Liver (tissue), 9 donors: ENCODE measurements around the gene CLIP1. TPM values are rescaled to one million over a fixed set of nuclear protein-coding genes. Genes with fewer than 3 reads are reported as not detected.

Source experiments
- DNase-seq: peaks from one replicate; pipeline ENCODE4 v3.0.0-alpha.2; 2017; ENCODE audit warnings: low spot score
- H3K27ac ChIP-seq, 2 donors: one replicate each; pipeline ENCODE4 v1.7.0; 2013; ENCODE audit warnings: inconsistent platforms in 2 of 2, low read length in 2 of 2, control low read depth in 1 of 2, low read depth in 1 of 2, mild to moderate bottlenecking in 1 of 2
- H3K27me3 ChIP-seq, 4 donors: one replicate each; pipeline versions ENCODE4 v1.6.1 to v1.7.0; 2013; ENCODE audit warnings: low read length in 3 of 4, inconsistent platforms in 1 of 4, mild to moderate bottlenecking in 1 of 4, moderate library complexity in 1 of 4; ENCODE audit not compliant: control insufficient read depth in 4 of 4, insufficient read depth in 4 of 4
- H3K36me3 ChIP-seq, 4 donors: one replicate each; pipeline versions ENCODE4 v1.6.1 to v1.7.0; 2013; ENCODE audit warnings: low read length in 3 of 4, mild to moderate bottlenecking in 3 of 4, low read depth in 1 of 4, moderate library complexity in 1 of 4; ENCODE audit not compliant: control insufficient read depth in 4 of 4, insufficient read depth in 3 of 4
- H3K4me1 ChIP-seq, 4 donors: one replicate each; pipeline versions ENCODE4 v1.6.1 to v1.7.0; 2013; ENCODE audit warnings: low read length in 3 of 4, mild to moderate bottlenecking in 3 of 4, moderate library complexity in 1 of 4; ENCODE audit not compliant: control insufficient read depth in 4 of 4, insufficient read depth in 4 of 4
- H3K4me3 ChIP-seq, 3 donors: one replicate each; pipeline versions ENCODE4 v1.6.1 to v1.7.0; 2013; ENCODE audit warnings: low read length in 3 of 3, control low read depth in 1 of 3, low read depth in 1 of 3, mild to moderate bottlenecking in 1 of 3
- H3K9ac ChIP-seq, 2 donors: one replicate each; pipeline ENCODE4 v1.7.0; 2013; ENCODE audit warnings: low read length in 2 of 2, mild to moderate bottlenecking in 2 of 2, moderate library complexity in 2 of 2, control low read depth in 1 of 2, low read depth in 1 of 2
- H3K9me3 ChIP-seq, 4 donors: one replicate each; pipeline versions ENCODE4 v1.6.1 to v1.7.0; 2013; ENCODE audit warnings: low read length in 3 of 4; ENCODE audit not compliant: control insufficient read depth in 4 of 4
- EGR1 ChIP-seq, 2 donors: IDR thresholded peaks; 2 replicates each; pipeline ENCODE4 v1.6.1; 2016 to 2018; ENCODE audit warnings: antibody characterized with exemption in 2 of 2, low read depth in 2 of 2
- FOXA2 ChIP-seq: IDR thresholded peaks from 2 replicates; pipeline ENCODE4 v1.6.1; 2016; ENCODE audit warnings: antibody characterized with exemption
- GABPA ChIP-seq, 2 donors: IDR thresholded peaks in 1 of 2; conservative IDR thresholded peaks in 1 of 2; 2 replicates each; pipeline ENCODE4 v1.6.1; 2016; ENCODE audit warnings: antibody characterized with exemption in 2 of 2, mild to moderate bottlenecking in 1 of 2, moderate library complexity in 1 of 2
- HNF4G ChIP-seq: IDR thresholded peaks from 2 replicates; pipeline ENCODE4 v1.6.1; 2016; ENCODE audit warnings: antibody characterized with exemption
- JUND ChIP-seq, 2 donors: IDR thresholded peaks; 2 replicates each; pipeline ENCODE4 v1.6.1; 2016; ENCODE audit warnings: antibody characterized with exemption in 2 of 2
- NR2F2 ChIP-seq: IDR thresholded peaks from 2 replicates; pipeline ENCODE4 v1.6.1; 2016; ENCODE audit warnings: antibody characterized with exemption
- RAD21 ChIP-seq, 2 donors: IDR thresholded peaks; 2 replicates each; pipeline ENCODE4 v1.6.1; 2016; ENCODE audit warnings: antibody characterized with exemption in 2 of 2, mild to moderate bottlenecking in 2 of 2
- RXRA ChIP-seq, 2 donors: IDR thresholded peaks; 2 replicates each; pipeline ENCODE4 v1.6.1; 2017 to 2018; ENCODE audit warnings: antibody characterized with exemption in 2 of 2, mild to moderate bottlenecking in 1 of 2
- SP1 ChIP-seq: IDR thresholded peaks from 2 replicates; pipeline ENCODE4 v1.6.1; 2018; ENCODE audit warnings: antibody characterized with exemption, mild to moderate bottlenecking
- TAF1 ChIP-seq: conservative IDR thresholded peaks from 2 replicates; pipeline ENCODE4 v1.6.1; 2016; ENCODE audit warnings: antibody characterized with exemption, mild to moderate bottlenecking
- YY1 ChIP-seq: IDR thresholded peaks from 2 replicates; pipeline ENCODE4 v1.6.1; 2016; ENCODE audit warnings: antibody characterized with exemption, mild to moderate bottlenecking
- WGBS: extraction: QIAGEN DNeasy Blood & Tissue Kit; methylation state at CpG from one replicate; pipeline ENCODE4 v1.1.7; 2013; 5-methylcytosine and 5-hydroxymethylcytosine counted together
- polyA plus RNA-seq, 2 donors: library from polyadenylated mRNA; stranded (reverse) in 1 of 2; unstranded in 1 of 2; fragments of 200-250 nt in 1 of 2; fragments of >200 nt in 1 of 2; fragmentation: Nextera tagmentation in 1 of 2; extraction: Ambion mirVana in 1 of 2; gene quantifications; one replicate each; pipeline versions ENCODE4 v1.2.1 to v1.2.3, GENCODE V29; 2013 to 2015
- total RNA-seq, 2 donors: library from RNA; depleted of rRNA; stranded (reverse); fragments of >200 nt; gene quantifications; one replicate each; pipeline ENCODE4 v1.2.3, GENCODE V29; 2014
- TF ChIP-seq, protein P1 (sequence below): fragments of 150-350 bp; IDR thresholded peaks from 2 replicates; pipeline ENCODE4 v1.5.1; 2017; ENCODE audit warnings: improper control_type of control experiment, low read depth, low read length; ENCODE audit not compliant: missing input control
- TF ChIP-seq, protein P2 (sequence below): IDR thresholded peaks from 2 replicates; pipeline ENCODE4 v1.6.1; 2016; ENCODE audit warnings: antibody characterized with exemption
- TF ChIP-seq, protein P3 (sequence below): IDR thresholded peaks from 2 replicates; pipeline ENCODE4 v1.6.1; 2016; ENCODE audit warnings: antibody characterized with exemption
- donor health status: healthy.
- donor health status: healthy.
- donor health status: healthy.
- donor health status: healthy.
- donor health status: healthy.

Gene CLIP1
- total and polyA plus RNA-seq, 4 donors: 13.0 to 41.9 (median 26.0) TPM

DNA sequence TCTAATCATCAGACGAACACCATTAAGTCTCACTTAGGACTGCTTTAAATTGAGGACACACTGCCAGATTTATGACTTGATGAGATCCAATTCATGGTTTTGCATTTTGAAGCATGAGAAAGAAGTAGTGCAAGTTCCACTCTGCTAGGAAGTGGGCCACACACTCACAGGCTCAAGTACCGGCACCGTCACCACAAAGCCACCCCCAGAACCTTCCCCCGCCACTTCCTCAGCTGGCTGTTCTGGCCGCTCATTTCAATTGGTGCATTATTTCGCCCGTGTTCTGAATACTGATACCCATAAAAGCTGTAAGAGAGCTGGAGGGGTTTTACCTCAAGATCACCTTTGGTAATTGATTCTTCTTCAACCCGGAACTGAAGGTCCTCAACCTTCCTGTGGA, 70.1 kb downstream of the CLIP1 start:
- H3K4me3 ChIP-seq: no peak overlapping the region
- H3K27ac ChIP-seq: no peak overlapping the region
- no peaks in the 10 kb centered on the region for H3K27me3 ChIP-seq
- H3K9me3 ChIP-seq: no peaks in the 10 kb centered on the region
- TF ChIP-seq FOXA2 (no peak), YY1 (no peak), EGR1 (IDR thresholded peaks at IDR 0.05; ENCODE audit: low read depth in 2 of 2) (no peak), RXRA (IDR thresholded peaks at IDR 0.05) (no peak), SP1 (no peak), JUND (IDR thresholded peaks at IDR 0.05) (no peak), NR2F2 (no peak), GABPA (IDR thresholded peaks at IDR 0.05 in 1 of 2, conservative IDR thresholded peaks at IDR 0.05 in 1 of 2) (no peak), TAF1 (no peak), RAD21 (IDR thresholded peaks at IDR 0.05) (no peak), HNF4G (no peak)
- TF ChIP-seq, protein P1, sequence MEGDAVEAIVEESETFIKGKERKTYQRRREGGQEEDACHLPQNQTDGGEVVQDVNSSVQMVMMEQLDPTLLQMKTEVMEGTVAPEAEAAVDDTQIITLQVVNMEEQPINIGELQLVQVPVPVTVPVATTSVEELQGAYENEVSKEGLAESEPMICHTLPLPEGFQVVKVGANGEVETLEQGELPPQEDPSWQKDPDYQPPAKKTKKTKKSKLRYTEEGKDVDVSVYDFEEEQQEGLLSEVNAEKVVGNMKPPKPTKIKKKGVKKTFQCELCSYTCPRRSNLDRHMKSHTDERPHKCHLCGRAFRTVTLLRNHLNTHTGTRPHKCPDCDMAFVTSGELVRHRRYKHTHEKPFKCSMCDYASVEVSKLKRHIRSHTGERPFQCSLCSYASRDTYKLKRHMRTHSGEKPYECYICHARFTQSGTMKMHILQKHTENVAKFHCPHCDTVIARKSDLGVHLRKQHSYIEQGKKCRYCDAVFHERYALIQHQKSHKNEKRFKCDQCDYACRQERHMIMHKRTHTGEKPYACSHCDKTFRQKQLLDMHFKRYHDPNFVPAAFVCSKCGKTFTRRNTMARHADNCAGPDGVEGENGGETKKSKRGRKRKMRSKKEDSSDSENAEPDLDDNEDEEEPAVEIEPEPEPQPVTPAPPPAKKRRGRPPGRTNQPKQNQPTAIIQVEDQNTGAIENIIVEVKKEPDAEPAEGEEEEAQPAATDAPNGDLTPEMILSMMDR: no peak
- TF ChIP-seq, protein P2, sequence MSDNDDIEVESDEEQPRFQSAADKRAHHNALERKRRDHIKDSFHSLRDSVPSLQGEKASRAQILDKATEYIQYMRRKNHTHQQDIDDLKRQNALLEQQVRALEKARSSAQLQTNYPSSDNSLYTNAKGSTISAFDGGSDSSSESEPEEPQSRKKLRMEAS: no peak
- peaks cover 0 to 27% (median 16%) of the 10 kb centered on the region in 4 donors for H3K4me1 ChIP-seq
- no peak overlapping the region for H3K9ac ChIP-seq
- H3K36me3 ChIP-seq: peaks cover 10 to 37% (median 27%) of the 10 kb centered on the region in 4 donors
- DNase-seq: no peak
- WGBS: 90% methylated on average over 8 of the region's 8 CpGs

DNA sequence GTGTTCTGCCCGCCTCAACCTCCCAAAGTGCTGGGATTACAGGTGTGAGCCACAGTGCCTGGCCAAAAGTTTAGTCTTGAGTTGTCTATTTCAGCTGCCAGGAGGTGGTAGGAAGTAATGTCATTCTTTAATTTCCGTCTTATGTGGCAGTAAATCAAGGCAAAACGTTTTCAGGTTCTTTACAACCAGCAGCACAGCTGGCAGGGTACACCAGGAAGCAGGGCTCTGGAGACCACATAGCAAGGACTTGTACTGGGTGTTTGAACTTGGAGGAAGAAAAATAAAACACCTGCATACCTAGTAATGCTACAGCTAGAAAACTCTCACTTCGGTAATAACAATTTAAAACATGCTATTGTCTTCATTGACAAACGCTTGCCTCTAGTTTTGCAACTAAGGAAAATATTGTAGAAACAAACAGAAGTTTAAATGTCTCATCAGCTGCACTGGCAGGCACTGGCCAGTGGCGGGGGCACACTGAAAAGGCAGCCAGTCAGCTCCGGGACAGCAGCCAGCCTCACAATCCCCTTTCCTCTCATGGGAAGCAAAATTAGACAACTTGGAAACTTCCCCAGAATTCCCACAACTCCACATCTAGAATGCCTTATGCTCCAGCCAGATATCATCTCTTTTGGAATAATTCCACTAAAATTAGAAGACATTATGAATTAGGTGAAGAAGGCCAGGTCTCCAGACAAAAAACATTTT, 72.2 kb downstream of the CLIP1 start:
- Histone ChIP-seq H3K4me1 (peaks cover 0 to 27% (median 16%) of the 10 kb centered on the region in 4 donors), H3K36me3 (peaks cover 6 to 42% (median 33%) of the 10 kb centered on the region in 4 donors), H3K27ac (peak overlapping the region; percentile 13 to 20), H3K9ac (no peak overlapping the region), H3K9me3 (no peaks in the 10 kb centered on the region), H3K4me3 (no peak overlapping the region), H3K27me3 (no peaks in the 10 kb centered on the region)
- WGBS: 49% methylated on average over 7 of the region's 7 CpGs
- TF ChIP-seq, protein P3, sequence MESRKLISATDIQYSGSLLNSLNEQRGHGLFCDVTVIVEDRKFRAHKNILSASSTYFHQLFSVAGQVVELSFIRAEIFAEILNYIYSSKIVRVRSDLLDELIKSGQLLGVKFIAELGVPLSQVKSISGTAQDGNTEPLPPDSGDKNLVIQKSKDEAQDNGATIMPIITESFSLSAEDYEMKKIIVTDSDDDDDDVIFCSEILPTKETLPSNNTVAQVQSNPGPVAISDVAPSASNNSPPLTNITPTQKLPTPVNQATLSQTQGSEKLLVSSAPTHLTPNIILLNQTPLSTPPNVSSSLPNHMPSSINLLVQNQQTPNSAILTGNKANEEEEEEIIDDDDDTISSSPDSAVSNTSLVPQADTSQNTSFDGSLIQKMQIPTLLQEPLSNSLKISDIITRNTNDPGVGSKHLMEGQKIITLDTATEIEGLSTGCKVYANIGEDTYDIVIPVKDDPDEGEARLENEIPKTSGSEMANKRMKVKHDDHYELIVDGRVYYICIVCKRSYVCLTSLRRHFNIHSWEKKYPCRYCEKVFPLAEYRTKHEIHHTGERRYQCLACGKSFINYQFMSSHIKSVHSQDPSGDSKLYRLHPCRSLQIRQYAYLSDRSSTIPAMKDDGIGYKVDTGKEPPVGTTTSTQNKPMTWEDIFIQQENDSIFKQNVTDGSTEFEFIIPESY: no peak
- TF ChIP-seq GABPA (IDR thresholded peaks at IDR 0.05 in 1 of 2, conservative IDR thresholded peaks at IDR 0.05 in 1 of 2): no peak
- TF ChIP-seq, protein P1: peak; percentile 50
- peak in 1 of 2 donors; percentile 15 for TF ChIP-seq RXRA (IDR thresholded peaks at IDR 0.05)
- TF ChIP-seq SP1: peak; percentile 19
- TF ChIP-seq NR2F2: no peak
- peak; percentile 54 to 58 for TF ChIP-seq RAD21 (IDR thresholded peaks at IDR 0.05)
- DNase-seq: no peak
